HEK293T (cell line): ENCODE results near the gene TBC1D17.

ENCODE experiments used
- CTCF ChIA-PET: fragments of 350-600 bp; formaldehyde crosslinking; extraction: SDS; loops from one replicate; lab custom pipeline; 2021; ENCODE audit warnings: antibody characterized with exemption, inconsistent platforms; lab: Yijun Ruan, JAX
- POLR2A ChIA-PET: fragments of 350-600 bp; formaldehyde crosslinking; extraction: SDS; loops from one replicate; lab custom pipeline; 2020; ENCODE audit warnings: antibody characterized with exemption, inconsistent platforms; lab: Yijun Ruan, JAX
- DNase-seq: peaks from one replicate; pipeline ENCODE4 v3.0.0; 2012; ENCODE audit warnings: mixed read lengths; ENCODE audit errors: extremely low spot score
- ARNT ChIP-seq: fragments of 450-650 bp; IDR thresholded peaks from 2 replicates; pipeline ENCODE4 v1.6.1; 2017; ENCODE audit warnings: mild to moderate bottlenecking
- BHLHE40 ChIP-seq: fragments of 450-650 bp; IDR thresholded peaks from 2 replicates; pipeline ENCODE4 v1.6.1; 2016; ENCODE audit warnings: mild to moderate bottlenecking, moderate library complexity, borderline replicate concordance
- CTBP1 ChIP-seq: fragments of 450-650 bp; IDR thresholded peaks from 2 replicates; pipeline ENCODE4 v1.6.1; 2016; ENCODE audit warnings: borderline replicate concordance
- ELF4 ChIP-seq: fragments of 450-650 bp; IDR thresholded peaks from 2 replicates; pipeline ENCODE4 v1.6.1; 2017; ENCODE audit warnings: antibody characterized with exemption
- FOXA1 ChIP-seq: fragments of 450-650 bp; IDR thresholded peaks from 2 replicates; pipeline ENCODE4 v1.6.1; 2016; ENCODE audit warnings: mild to moderate bottlenecking
- FOXK2 ChIP-seq: fragments of 450-650 bp; IDR thresholded peaks from 2 replicates; pipeline ENCODE4 v1.6.1; 2016; ENCODE audit warnings: mild to moderate bottlenecking
- FOXM1 ChIP-seq: fragments of 450-650 bp; IDR thresholded peaks from 2 replicates; pipeline ENCODE4 v1.6.1; 2017; ENCODE audit warnings: mild to moderate bottlenecking, borderline replicate concordance
- HDGF ChIP-seq: fragments of 450-650 bp; IDR thresholded peaks from 2 replicates; pipeline ENCODE4 v1.6.1; 2017; ENCODE audit warnings: antibody characterized with exemption, borderline replicate concordance
- L3MBTL2 ChIP-seq: fragments of 450-650 bp; conservative IDR thresholded peaks from 2 replicates; pipeline ENCODE4 v1.6.1; 2016; ENCODE audit warnings: mild to moderate bottlenecking
- LEF1 ChIP-seq: fragments of 450-650 bp; IDR thresholded peaks from 2 replicates; pipeline ENCODE4 v1.6.1; 2017; ENCODE audit warnings: mild to moderate bottlenecking, borderline replicate concordance
- NFRKB ChIP-seq: fragments of 450-650 bp; IDR thresholded peaks from 2 replicates; pipeline ENCODE4 v1.6.1; 2016; ENCODE audit warnings: mild to moderate bottlenecking, moderate library complexity
- SP1 ChIP-seq: fragments of 450-650 bp; IDR thresholded peaks from 2 replicates; pipeline ENCODE4 v1.6.1; 2017
- SUZ12 ChIP-seq: fragments of 450-650 bp; IDR thresholded peaks from 2 replicates; pipeline ENCODE4 v1.6.1; 2016; ENCODE audit warnings: mild to moderate bottlenecking
- TARDBP ChIP-seq: fragments of 450-650 bp; IDR thresholded peaks from 2 replicates; pipeline ENCODE4 v1.6.1; 2016
- ZNF384 ChIP-seq: fragments of 450-650 bp; IDR thresholded peaks from 2 replicates; pipeline ENCODE4 v1.6.1; 2016
- TF ChIP-seq, protein P1 (sequence below): fragments of 450-650 bp; IDR thresholded peaks from 2 replicates; pipeline ENCODE4 v1.6.1; 2016

Gene TBC1D17

DNA sequence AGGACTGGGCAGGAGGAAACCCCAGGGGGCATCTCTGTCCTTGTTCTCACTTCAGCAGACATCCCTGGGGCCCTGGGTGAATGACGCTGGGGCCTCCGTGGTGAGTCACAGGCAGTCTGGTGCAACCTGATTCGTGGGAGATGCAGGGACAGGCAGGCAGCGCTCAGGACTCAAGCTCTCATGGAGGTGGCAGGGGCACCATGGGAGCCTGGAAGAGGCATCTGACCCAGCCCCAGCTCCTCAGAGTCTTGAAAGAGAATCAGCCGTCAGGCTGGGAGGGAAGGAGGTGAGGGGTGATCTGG, 40.5 kb upstream of the TBC1D17 start:
- CTCF ChIA-PET = no interaction called here
- POLR2A ChIA-PET = interaction anchor here (0.7 kb wide), 1 partner anchor 11 kb away, joined by 3 read pairs; no protein-coding TSS in a partner anchor
- no peak for DNase-seq
- no peak for TF ChIP-seq BHLHE40
- TF ChIP-seq SUZ12 = no peak
- no peak for TF ChIP-seq TARDBP
- TF ChIP-seq HDGF = no peak
- no peak for TF ChIP-seq ZNF384
- no peak for TF ChIP-seq NFRKB
- no peak for TF ChIP-seq ARNT
- no peak for TF ChIP-seq FOXK2
- no peak for TF ChIP-seq ELF4
- no peak for TF ChIP-seq FOXM1
- TF ChIP-seq FOXA1 = no peak
- no peak for TF ChIP-seq CTBP1
- no peak for TF ChIP-seq SP1
- TF ChIP-seq L3MBTL2 = no peak
- TF ChIP-seq, protein P1, sequence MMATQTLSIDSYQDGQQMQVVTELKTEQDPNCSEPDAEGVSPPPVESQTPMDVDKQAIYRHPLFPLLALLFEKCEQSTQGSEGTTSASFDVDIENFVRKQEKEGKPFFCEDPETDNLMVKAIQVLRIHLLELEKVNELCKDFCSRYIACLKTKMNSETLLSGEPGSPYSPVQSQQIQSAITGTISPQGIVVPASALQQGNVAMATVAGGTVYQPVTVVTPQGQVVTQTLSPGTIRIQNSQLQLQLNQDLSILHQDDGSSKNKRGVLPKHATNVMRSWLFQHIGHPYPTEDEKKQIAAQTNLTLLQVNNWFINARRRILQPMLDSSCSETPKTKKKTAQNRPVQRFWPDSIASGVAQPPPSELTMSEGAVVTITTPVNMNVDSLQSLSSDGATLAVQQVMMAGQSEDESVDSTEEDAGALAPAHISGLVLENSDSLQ = no peak
- TF ChIP-seq LEF1 = no peak

DNA sequence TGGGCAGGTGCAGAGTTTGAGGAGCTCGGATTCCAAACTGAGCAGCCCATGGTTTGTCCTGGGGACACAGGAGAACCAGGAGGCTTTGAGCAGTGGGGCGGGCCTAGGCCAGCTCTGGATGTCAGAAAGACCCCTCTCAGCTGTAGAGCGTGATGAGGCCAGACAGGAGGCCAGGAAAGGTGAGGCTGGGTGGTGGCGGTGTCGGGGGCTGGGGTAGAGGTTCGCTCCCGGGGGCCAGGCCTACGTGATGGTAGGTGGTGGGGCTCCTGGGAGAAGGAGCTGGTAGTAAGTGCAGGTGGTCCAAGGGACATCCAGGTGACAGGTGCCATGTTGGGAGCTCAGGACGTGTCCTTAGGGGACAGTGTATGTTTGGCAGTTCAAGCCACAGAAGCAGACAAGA, 40.1 kb upstream of the TBC1D17 start:
- POLR2A ChIA-PET = interaction anchor here (0.7 kb wide), 1 partner anchor 12 kb away, joined by 3 read pairs; no protein-coding TSS in a partner anchor
- no peak for DNase-seq
- TF ChIP-seq BHLHE40 = no peak
- no peak for TF ChIP-seq HDGF
- TF ChIP-seq, protein P1 = no peak
- TF ChIP-seq FOXK2 = no peak
- TF ChIP-seq NFRKB = no peak
- TF ChIP-seq CTBP1 = no peak
- CTCF ChIA-PET = no interaction called here

DNA sequence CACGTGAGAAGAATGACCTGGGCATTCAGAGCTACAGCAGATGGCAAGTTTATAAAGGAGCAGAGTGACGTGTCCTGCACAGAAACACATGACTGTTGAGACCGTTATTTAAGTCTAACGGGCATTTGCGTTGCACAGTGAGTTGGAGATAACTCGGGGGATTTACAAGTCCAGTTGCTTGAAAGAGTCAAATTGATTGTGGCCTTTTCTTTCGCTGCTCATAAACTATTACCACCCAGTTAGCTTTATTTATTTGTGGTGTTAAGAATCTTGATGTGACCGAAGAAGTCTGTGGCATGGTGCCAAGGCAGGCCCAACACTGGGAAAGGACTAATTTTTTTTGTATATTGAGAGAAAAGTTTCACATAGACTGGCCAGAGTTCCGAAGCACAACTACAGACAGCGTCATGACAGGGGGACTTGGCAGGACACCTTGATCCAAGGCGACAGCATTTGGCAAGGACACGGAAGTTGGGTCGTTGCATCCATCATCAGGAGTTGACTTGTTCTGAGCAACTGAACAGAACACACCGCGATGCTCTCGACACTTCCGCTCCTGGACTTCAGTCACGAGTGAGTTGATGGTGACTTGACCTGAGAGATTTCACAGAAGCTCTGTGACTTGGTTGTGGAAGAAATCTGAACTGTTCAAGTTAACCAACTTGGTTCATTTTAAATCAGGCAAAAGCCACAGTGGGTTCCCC, 38.5 kb upstream of the TBC1D17 start:
- ChIA-PET CTCF (no interaction called here), POLR2A (no interaction called here)
- no peak for DNase-seq
- no peak for TF ChIP-seq FOXM1
- no peak for TF ChIP-seq TARDBP
- TF ChIP-seq FOXA1 = no peak

DNA sequence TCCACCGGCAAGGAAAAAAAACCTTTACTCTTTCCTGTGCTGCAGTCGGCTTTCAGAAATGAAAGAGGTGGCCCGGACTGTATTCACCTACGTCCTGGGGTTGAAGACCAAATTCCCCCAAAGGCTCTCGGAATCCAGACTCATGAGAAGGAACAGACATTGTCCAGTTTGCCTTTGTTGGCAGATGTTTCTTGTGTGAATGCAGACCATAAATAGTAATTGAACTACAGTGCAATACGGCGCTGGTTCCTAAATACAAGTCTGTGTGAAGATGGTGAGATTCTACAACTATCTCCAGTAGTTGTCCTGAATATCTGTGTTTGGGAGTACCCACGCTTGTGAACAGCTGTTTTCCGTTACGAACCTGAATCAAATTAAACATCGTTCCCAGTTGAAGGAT, 37.8 kb upstream of the TBC1D17 start:
- ChIA-PET POLR2A (no interaction called here), CTCF (no interaction called here)
- no peak for TF ChIP-seq HDGF
- TF ChIP-seq L3MBTL2 = no peak
- TF ChIP-seq SP1 = no peak
- TF ChIP-seq TARDBP = no peak
- no peak for TF ChIP-seq FOXA1
- TF ChIP-seq ELF4 = no peak
- no peak for TF ChIP-seq ARNT
- no peak for TF ChIP-seq ZNF384
- TF ChIP-seq BHLHE40 = no peak
- TF ChIP-seq SUZ12 = no peak
- TF ChIP-seq, protein P1 = no peak
- TF ChIP-seq FOXM1 = no peak
- TF ChIP-seq FOXK2 = no peak
- DNase-seq = no peak

- DNase-seq = no peak
- CTCF ChIA-PET = no interaction called here
- POLR2A ChIA-PET = no interaction called here
- TF ChIP-seq FOXA1 (no peak), TARDBP (no peak), L3MBTL2 (no peak), ZNF384 (no peak), HDGF (no peak), NFRKB (no peak), FOXM1 (no peak), CTBP1 (no peak), SUZ12 (no peak), ELF4 (no peak), BHLHE40 (no peak), SP1 (no peak), LEF1 (no peak), ARNT (no peak), FOXK2 (no peak)
- TF ChIP-seq, protein P1 = no peak
These were observed 37.2 kb upstream of the TBC1D17 start for GRCh38 chr19:49840321-49840720.

GRCh38 chr19:49840736-49841249, 36.7 kb upstream of the TBC1D17 start:
- CTCF ChIA-PET = no interaction called here

More at GRCh38 chr19:49840736-49841249, 36.7 kb upstream of the TBC1D17 start:
- TF ChIP-seq L3MBTL2 (no peak), FOXA1 (no peak), ARNT (no peak), ELF4 (no peak), SP1 (no peak), TARDBP (no peak), FOXK2 (no peak), CTBP1 (no peak), FOXM1 (no peak), BHLHE40 (no peak), NFRKB (no peak), SUZ12 (no peak), ZNF384 (no peak), HDGF (no peak)
- TF ChIP-seq, protein P1 = no peak
- no peak for DNase-seq
- POLR2A ChIA-PET = no interaction called here
